Liver (tissue), 9 donors: ENCODE results near the gene PSME3IP1. TPM values are rescaled to one million over a fixed set of nuclear protein-coding genes. Genes with fewer than 3 reads are reported as not detected.

Experiments used
- DNase-seq: peaks from one replicate; pipeline ENCODE4 v3.0.0-alpha.2; 2017; ENCODE audit warnings: low spot score
- H3K27ac ChIP-seq, 2 donors: one replicate each; pipeline ENCODE4 v1.7.0; 2013; ENCODE audit warnings: inconsistent platforms in 2 of 2, low read length in 2 of 2, control low read depth in 1 of 2, low read depth in 1 of 2, mild to moderate bottlenecking in 1 of 2
- H3K27me3 ChIP-seq, 4 donors: one replicate each; pipeline versions ENCODE4 v1.6.1 to v1.7.0; 2013; ENCODE audit warnings: low read length in 3 of 4, inconsistent platforms in 1 of 4, mild to moderate bottlenecking in 1 of 4, moderate library complexity in 1 of 4; ENCODE audit not compliant: control insufficient read depth in 4 of 4, insufficient read depth in 4 of 4
- H3K36me3 ChIP-seq, 4 donors: one replicate each; pipeline versions ENCODE4 v1.6.1 to v1.7.0; 2013; ENCODE audit warnings: low read length in 3 of 4, mild to moderate bottlenecking in 3 of 4, low read depth in 1 of 4, moderate library complexity in 1 of 4; ENCODE audit not compliant: control insufficient read depth in 4 of 4, insufficient read depth in 3 of 4
- H3K4me1 ChIP-seq, 4 donors: one replicate each; pipeline versions ENCODE4 v1.6.1 to v1.7.0; 2013; ENCODE audit warnings: low read length in 3 of 4, mild to moderate bottlenecking in 3 of 4, moderate library complexity in 1 of 4; ENCODE audit not compliant: control insufficient read depth in 4 of 4, insufficient read depth in 4 of 4
- H3K4me3 ChIP-seq, 3 donors: one replicate each; pipeline versions ENCODE4 v1.6.1 to v1.7.0; 2013; ENCODE audit warnings: low read length in 3 of 3, control low read depth in 1 of 3, low read depth in 1 of 3, mild to moderate bottlenecking in 1 of 3
- H3K9ac ChIP-seq, 2 donors: one replicate each; pipeline ENCODE4 v1.7.0; 2013; ENCODE audit warnings: low read length in 2 of 2, mild to moderate bottlenecking in 2 of 2, moderate library complexity in 2 of 2, control low read depth in 1 of 2, low read depth in 1 of 2
- H3K9me3 ChIP-seq, 4 donors: one replicate each; pipeline versions ENCODE4 v1.6.1 to v1.7.0; 2013; ENCODE audit warnings: low read length in 3 of 4; ENCODE audit not compliant: control insufficient read depth in 4 of 4
- ATF3 ChIP-seq: IDR thresholded peaks from 2 replicates; pipeline ENCODE4 v1.6.1; 2016; ENCODE audit warnings: antibody characterized with exemption
- CTCF ChIP-seq: fragments of 150-350 bp; IDR thresholded peaks from 2 replicates; pipeline ENCODE4 v1.5.1; 2017; ENCODE audit warnings: improper control_type of control experiment, low read depth, low read length; ENCODE audit not compliant: missing input control
- EGR1 ChIP-seq, 2 donors: IDR thresholded peaks; 2 replicates each; pipeline ENCODE4 v1.6.1; 2016 to 2018; ENCODE audit warnings: antibody characterized with exemption in 2 of 2, low read depth in 2 of 2
- FOXA1 ChIP-seq: IDR thresholded peaks from 2 replicates; pipeline ENCODE4 v1.6.1; 2016; ENCODE audit warnings: antibody characterized with exemption
- FOXA2 ChIP-seq: IDR thresholded peaks from 2 replicates; pipeline ENCODE4 v1.6.1; 2016; ENCODE audit warnings: antibody characterized with exemption
- GABPA ChIP-seq, 2 donors: IDR thresholded peaks in 1 of 2; conservative IDR thresholded peaks in 1 of 2; 2 replicates each; pipeline ENCODE4 v1.6.1; 2016; ENCODE audit warnings: antibody characterized with exemption in 2 of 2, mild to moderate bottlenecking in 1 of 2, moderate library complexity in 1 of 2
- HNF4G ChIP-seq: IDR thresholded peaks from 2 replicates; pipeline ENCODE4 v1.6.1; 2016; ENCODE audit warnings: antibody characterized with exemption
- JUND ChIP-seq, 2 donors: IDR thresholded peaks; 2 replicates each; pipeline ENCODE4 v1.6.1; 2016; ENCODE audit warnings: antibody characterized with exemption in 2 of 2
- MAX ChIP-seq: IDR thresholded peaks from 2 replicates; pipeline ENCODE4 v1.6.1; 2016; ENCODE audit warnings: antibody characterized with exemption
- NR2F2 ChIP-seq: IDR thresholded peaks from 2 replicates; pipeline ENCODE4 v1.6.1; 2016; ENCODE audit warnings: antibody characterized with exemption
- RAD21 ChIP-seq, 2 donors: IDR thresholded peaks; 2 replicates each; pipeline ENCODE4 v1.6.1; 2016; ENCODE audit warnings: antibody characterized with exemption in 2 of 2, mild to moderate bottlenecking in 2 of 2
- REST ChIP-seq: IDR thresholded peaks from 2 replicates; pipeline ENCODE4 v1.6.1; 2016; ENCODE audit warnings: antibody characterized with exemption, mild to moderate bottlenecking
- SP1 ChIP-seq: IDR thresholded peaks from 2 replicates; pipeline ENCODE4 v1.6.1; 2018; ENCODE audit warnings: antibody characterized with exemption, mild to moderate bottlenecking
- TAF1 ChIP-seq: conservative IDR thresholded peaks from 2 replicates; pipeline ENCODE4 v1.6.1; 2016; ENCODE audit warnings: antibody characterized with exemption, mild to moderate bottlenecking
- YY1 ChIP-seq: IDR thresholded peaks from 2 replicates; pipeline ENCODE4 v1.6.1; 2016; ENCODE audit warnings: antibody characterized with exemption, mild to moderate bottlenecking
- WGBS: extraction: QIAGEN DNeasy Blood & Tissue Kit; methylation state at CpG from one replicate; pipeline ENCODE4 v1.1.7; 2013; 5-methylcytosine and 5-hydroxymethylcytosine counted together
- polyA plus RNA-seq, 2 donors: library from polyadenylated mRNA; stranded (reverse) in 1 of 2; unstranded in 1 of 2; fragments of 200-250 nt in 1 of 2; fragments of >200 nt in 1 of 2; fragmentation: Nextera tagmentation in 1 of 2; extraction: Ambion mirVana in 1 of 2; gene quantifications; one replicate each; pipeline versions ENCODE4 v1.2.1 to v1.2.3, GENCODE V29; 2013 to 2015
- total RNA-seq, 2 donors: library from RNA; depleted of rRNA; stranded (reverse); fragments of >200 nt; gene quantifications; one replicate each; pipeline ENCODE4 v1.2.3, GENCODE V29; 2014
- donor health status: healthy.
- donor health status: healthy.
- donor health status: healthy.
- donor health status: healthy.
- donor health status: healthy.

Gene PSME3IP1
- total and polyA plus RNA-seq, 4 donors: 25.0 to 34.7 (median 25.8) TPM

- WGBS: 98% methylated on average over 4 of the region's 4 CpGs
- peaks cover 0 to 6% (median 0%) of the 10 kb centered on the region in 4 donors for H3K36me3 ChIP-seq
- H3K4me3 ChIP-seq: no peak overlapping the region
- no peak overlapping the region for H3K9ac ChIP-seq
- TF ChIP-seq MAX: no peak
- no peak for TF ChIP-seq FOXA1
- no peak for TF ChIP-seq SP1
- TF ChIP-seq ATF3: no peak
- TF ChIP-seq YY1: no peak
- TF ChIP-seq HNF4G: no peak
- no peak for TF ChIP-seq EGR1 (IDR thresholded peaks at IDR 0.05; ENCODE audit: low read depth in 2 of 2)
- TF ChIP-seq GABPA (IDR thresholded peaks at IDR 0.05 in 1 of 2, conservative IDR thresholded peaks at IDR 0.05 in 1 of 2): no peak
- no peak for TF ChIP-seq RAD21 (IDR thresholded peaks at IDR 0.05)
- no peak for TF ChIP-seq JUND (IDR thresholded peaks at IDR 0.05)
- TF ChIP-seq REST: no peak
- no peaks in the 10 kb centered on the region for H3K4me1 ChIP-seq
- H3K27me3 ChIP-seq: no peaks in the 10 kb centered on the region
- no peaks in the 10 kb centered on the region for H3K9me3 ChIP-seq
- H3K27ac ChIP-seq: no peak overlapping the region
- DNase-seq: no peak
Observed at GRCh38 chr16:57125969-57126368, 59.9 kb downstream of the PSME3IP1 start.

- no peaks in the 10 kb centered on the region for H3K4me1 ChIP-seq
- 93% methylated on average over 4 of the region's 4 CpGs for WGBS
- H3K9ac ChIP-seq: no peak overlapping the region
- H3K9me3 ChIP-seq: no peaks in the 10 kb centered on the region
- H3K27ac ChIP-seq: no peak overlapping the region
- H3K27me3 ChIP-seq: no peaks in the 10 kb centered on the region
- no peak overlapping the region for H3K4me3 ChIP-seq
- TF ChIP-seq HNF4G (no peak), YY1 (no peak), SP1 (no peak), NR2F2 (no peak), ATF3 (no peak), TAF1 (no peak), CTCF (no peak), FOXA2 (no peak), RAD21 (IDR thresholded peaks at IDR 0.05) (no peak), FOXA1 (no peak), JUND (IDR thresholded peaks at IDR 0.05) (no peak)
- no peak for DNase-seq
- H3K36me3 ChIP-seq: peaks cover 0 to 6% (median 0%) of the 10 kb centered on the region in 4 donors
Observed at GRCh38 chr16:57125376-57125775, 60.5 kb downstream of the PSME3IP1 start.
